GM21529 (cell line): ENCODE results near the gene CT45A10.
"Not testable (repeated sequence)": the region's sequence is repeated elsewhere in the genome, so short reads cannot be mapped to it uniquely, and the experiment has no call there.

Experiments used
- ATAC-seq: cut with Tn5 transposase; IDR thresholded peaks from one replicate; pipeline ENCODE4 v1.9.1; 2021; ENCODE audit not compliant: unreplicated experiment

The CT45A10 gene

GRCh38 chrX:135893294-135893817 lies at the start of gene CT45A10, which contains the start of gene SAGE1:
CT45A10 (minus strand) TSS chrX:135893444; CDS start chrX:135885344, 8,100 bp downstream.
SAGE1 (plus strand) TSS chrX:135893716; CDS start chrX:135896243, 2,527 bp downstream.
- no peak for ATAC-seq

- no peak for ATAC-seq
These were observed 38.6 kb upstream of the CT45A10 start for GRCh38 chrX:135931644-135932487.

GRCh38 chrX:135927897-135928296 lies 34.7 kb upstream of the CT45A10 start:
- no peak for ATAC-seq

GRCh38 chrX:135923353-135923752 lies 30.1 kb upstream of the CT45A10 start:
- ATAC-seq, result no peak

GRCh38 chrX:135920516-135920915 lies 27.3 kb upstream of the CT45A10 start:
- ATAC-seq, result not testable (repeated sequence)

GRCh38 chrX:135914404-135914803 lies 21.2 kb upstream of the CT45A10 start:
- ATAC-seq, result no peak

- ATAC-seq, result no peak
These were observed 17.0 kb upstream of the CT45A10 start for GRCh38 chrX:135910251-135910650.

GRCh38 chrX:135892781-135893180 lies 463 bp downstream of the CT45A10 start:
- no peak for ATAC-seq

- ATAC-seq, result no peak
These were observed 3.1 kb downstream of the CT45A10 start for GRCh38 chrX:135890087-135890585.

GRCh38 chrX:135888976-135889375 lies 4.3 kb downstream of the CT45A10 start:
- not testable (repeated sequence) for ATAC-seq

- not testable (repeated sequence) for ATAC-seq
These were observed 5.0 kb downstream of the CT45A10 start for GRCh38 chrX:135888230-135888629.

- ATAC-seq, result not testable (repeated sequence)
These were observed 10.5 kb downstream of the CT45A10 start for GRCh38 chrX:135882741-135883140.

- not testable (repeated sequence) for ATAC-seq
These were observed 21.5 kb downstream of the CT45A10 start, which contains the start of gene CT45A9 for GRCh38 chrX:135871712-135872111. CT45A9 (minus strand) TSS chrX:135871812; CDS start chrX:135868061, 3,751 bp downstream.

- ATAC-seq, result not testable (repeated sequence)
These were observed 38.8 kb downstream of the CT45A10 start, which contains the start of gene CT45A8 for GRCh38 chrX:135854438-135854837. CT45A8 (minus strand) TSS chrX:135854538; CDS start chrX:135850783, 3,755 bp downstream.

- not testable (repeated sequence) for ATAC-seq
These were observed 56.1 kb downstream of the CT45A10 start, which contains the start of gene CT45A7 for GRCh38 chrX:135837180-135837579. CT45A7 (minus strand) TSS chrX:135837280; CDS start chrX:135833533, 3,747 bp downstream.
